Fibroblast of lung (primary cell): ENCODE data around the gene FRMD4A.

ENCODE experiments used
- EZH2 ChIP-seq: IDR thresholded peaks from 2 replicates; pipeline ENCODE4 v1.5.1; 2012; ENCODE audit warnings: low read length, control low read depth, mild to moderate bottlenecking; ENCODE audit errors: missing control alignments
- TF ChIP-seq, protein P1 (sequence below), 2 donors: IDR thresholded peaks in 1 of 2; conservative IDR thresholded peaks in 1 of 2; 1 replicate in 1 of 2; 2 replicates in 1 of 2; pipeline ENCODE4 v1.5.1; 2011 to 2012; ENCODE audit warnings: low read length in 2 of 2, control low read depth in 1 of 2, inconsistent platforms in 1 of 2, low read depth in 1 of 2, mild to moderate bottlenecking in 1 of 2

GRCh38 chr10:13829790-13830189 lies 500.9 kb downstream of the FRMD4A start:
- TF ChIP-seq, protein P1, sequence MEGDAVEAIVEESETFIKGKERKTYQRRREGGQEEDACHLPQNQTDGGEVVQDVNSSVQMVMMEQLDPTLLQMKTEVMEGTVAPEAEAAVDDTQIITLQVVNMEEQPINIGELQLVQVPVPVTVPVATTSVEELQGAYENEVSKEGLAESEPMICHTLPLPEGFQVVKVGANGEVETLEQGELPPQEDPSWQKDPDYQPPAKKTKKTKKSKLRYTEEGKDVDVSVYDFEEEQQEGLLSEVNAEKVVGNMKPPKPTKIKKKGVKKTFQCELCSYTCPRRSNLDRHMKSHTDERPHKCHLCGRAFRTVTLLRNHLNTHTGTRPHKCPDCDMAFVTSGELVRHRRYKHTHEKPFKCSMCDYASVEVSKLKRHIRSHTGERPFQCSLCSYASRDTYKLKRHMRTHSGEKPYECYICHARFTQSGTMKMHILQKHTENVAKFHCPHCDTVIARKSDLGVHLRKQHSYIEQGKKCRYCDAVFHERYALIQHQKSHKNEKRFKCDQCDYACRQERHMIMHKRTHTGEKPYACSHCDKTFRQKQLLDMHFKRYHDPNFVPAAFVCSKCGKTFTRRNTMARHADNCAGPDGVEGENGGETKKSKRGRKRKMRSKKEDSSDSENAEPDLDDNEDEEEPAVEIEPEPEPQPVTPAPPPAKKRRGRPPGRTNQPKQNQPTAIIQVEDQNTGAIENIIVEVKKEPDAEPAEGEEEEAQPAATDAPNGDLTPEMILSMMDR (conservative IDR thresholded peaks at IDR 0.05 in 1 of 2, IDR thresholded peaks at IDR 0.05 in 1 of 2; ENCODE audit: low read depth in 1 of 2, low read length in 2 of 2), result no peak
- TF ChIP-seq EZH2, result no peak
